HG03060 (cell line): Measurements from ENCODE around the gene OSBPL10.
"Not testable (repeated sequence)": the region's sequence is repeated elsewhere in the genome, so short reads cannot be mapped to it uniquely, and the experiment has no call there.

ENCODE experiments used
- ATAC-seq: cut with Tn5 transposase; IDR thresholded peaks from one replicate; pipeline ENCODE4 v1.9.1; 2021; ENCODE audit warnings: low read depth, moderate number of reproducible peaks; ENCODE audit not compliant: unreplicated experiment

The OSBPL10 gene

DNA sequence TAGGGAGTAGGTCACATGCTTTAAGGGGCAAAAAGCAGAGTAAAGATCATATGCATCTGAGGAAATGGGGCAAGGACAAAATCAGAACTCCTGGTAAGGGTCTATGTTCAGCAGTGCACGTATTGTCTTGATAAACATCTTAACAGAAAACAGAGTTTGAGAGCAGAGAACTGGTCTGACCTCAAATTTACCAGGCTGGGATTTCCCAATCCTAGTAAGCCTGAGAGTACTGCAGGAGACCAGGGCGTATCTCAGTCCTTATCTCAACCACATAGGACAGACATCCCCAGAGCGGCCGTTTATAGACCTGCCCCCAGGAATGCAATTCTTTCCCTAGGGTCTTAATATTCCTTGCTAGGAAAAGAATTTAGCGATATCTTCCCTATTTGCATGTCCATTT is 14.0 kb upstream of the OSBPL10 start:
- not testable (repeated sequence) for ATAC-seq

- no peak for ATAC-seq
Observed at GRCh38 chr3:31993843-31994242, 12.8 kb upstream of the OSBPL10 start.

DNA sequence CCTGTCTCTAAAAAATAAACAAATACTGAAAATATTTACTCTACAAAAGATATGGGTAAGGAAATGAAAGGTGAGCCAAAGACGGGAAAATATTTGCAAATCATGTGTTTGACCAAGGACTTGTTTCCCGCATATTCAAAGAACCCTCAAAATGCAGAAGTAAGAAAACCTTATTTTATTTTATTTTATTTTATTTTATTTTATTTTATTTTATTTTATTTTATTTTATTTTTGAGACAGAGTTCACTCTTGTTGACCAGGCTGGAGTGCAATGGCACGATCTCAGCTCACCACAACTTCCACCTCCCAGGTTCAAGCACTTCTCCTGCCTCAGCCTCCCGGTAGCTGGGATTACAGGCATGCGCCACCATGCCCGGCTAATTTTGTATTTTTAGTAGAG is 11.9 kb upstream of the OSBPL10 start:
- ATAC-seq: not testable (repeated sequence)

DNA sequence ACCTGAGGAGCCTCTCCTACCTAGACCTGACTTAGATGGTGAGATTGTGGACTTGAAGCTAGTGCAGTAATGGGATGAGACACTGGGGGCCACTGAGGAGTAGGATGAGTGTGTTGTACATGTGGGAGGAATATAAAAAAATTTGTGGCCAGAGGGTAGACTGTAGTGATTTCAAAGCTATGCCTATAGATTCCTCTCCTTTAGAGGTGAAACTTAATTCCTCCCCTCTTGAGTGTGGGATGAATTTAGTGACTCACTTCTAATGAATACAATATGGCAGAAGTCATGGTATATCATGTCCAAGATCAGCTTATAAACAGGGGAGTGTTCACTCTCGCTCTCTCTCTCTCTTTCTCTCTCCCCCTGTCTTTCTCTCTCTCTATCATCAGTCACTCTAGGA is 7.2 kb upstream of the OSBPL10 start:
- ATAC-seq: no peak

- ATAC-seq: no peak
Observed at GRCh38 chr3:31985831-31986230, 4.8 kb upstream of the OSBPL10 start.

- ATAC-seq: no peak
Observed at GRCh38 chr3:31984321-31984720, 3.3 kb upstream of the OSBPL10 start.

DNA sequence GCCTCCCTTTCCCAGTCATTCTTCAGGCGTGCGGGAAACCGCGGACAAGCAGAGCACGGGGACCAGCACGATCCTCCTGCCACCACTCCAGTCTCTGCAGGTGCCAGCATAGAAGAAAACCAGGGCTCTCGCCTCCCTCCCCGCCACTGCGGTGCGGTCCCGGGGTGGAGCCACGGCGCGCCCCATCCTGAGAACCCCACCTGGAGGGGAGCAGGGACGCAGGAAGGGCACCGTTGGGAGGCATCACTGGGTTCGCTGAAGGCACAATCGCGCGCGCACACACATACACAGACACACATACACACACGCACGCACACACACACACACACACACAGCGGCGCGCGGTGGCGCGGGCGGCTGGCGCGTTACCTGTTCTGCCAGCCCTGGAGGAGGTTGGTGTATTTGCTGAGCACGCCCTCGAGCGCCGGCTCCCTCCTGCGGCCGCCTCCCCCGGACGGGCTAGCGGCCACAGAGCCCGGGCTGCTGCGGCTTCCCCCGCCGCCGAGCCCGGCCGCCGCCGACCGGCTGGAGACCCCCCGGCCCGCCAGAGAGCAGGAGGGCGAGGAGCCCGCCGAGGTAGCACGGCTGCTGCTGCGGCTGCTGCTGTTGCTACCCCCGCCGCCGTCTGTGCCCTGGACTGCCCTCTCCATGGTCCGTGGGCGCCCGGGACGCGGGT is 394 bp downstream of the OSBPL10 start:
- no peak for ATAC-seq

- peak; percentile 61 for ATAC-seq
Observed at GRCh38 chr3:31979001-31979697, 1.9 kb downstream of the OSBPL10 start.

- ATAC-seq: no peak
Observed at GRCh38 chr3:31978553-31978952, 2.5 kb downstream of the OSBPL10 start.

- no peak for ATAC-seq
Observed at GRCh38 chr3:31977736-31978135, 3.3 kb downstream of the OSBPL10 start.

DNA sequence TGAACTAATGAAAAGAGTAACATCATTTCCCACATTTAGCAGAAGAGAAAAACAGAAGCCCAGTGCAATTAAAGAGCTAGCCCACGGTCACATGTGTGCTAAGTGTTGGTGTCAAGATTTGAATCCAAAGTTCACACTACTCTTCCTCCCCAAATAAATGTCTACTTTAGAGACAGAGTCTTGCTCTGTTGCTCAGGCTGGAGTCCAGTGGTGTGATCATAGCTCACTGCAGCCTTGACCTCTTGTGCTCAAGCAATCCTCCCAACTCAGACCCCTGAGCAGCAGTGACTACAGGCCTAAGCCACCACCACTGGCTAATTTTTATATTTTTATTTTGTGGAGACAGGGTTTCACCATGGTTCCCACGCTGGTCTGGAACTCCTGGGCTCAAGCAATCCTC is 4.8 kb downstream of the OSBPL10 start:
- no peak for ATAC-seq

GRCh38 chr3:31974964-31975363 is 6.1 kb downstream of the OSBPL10 start:
- no peak for ATAC-seq

DNA sequence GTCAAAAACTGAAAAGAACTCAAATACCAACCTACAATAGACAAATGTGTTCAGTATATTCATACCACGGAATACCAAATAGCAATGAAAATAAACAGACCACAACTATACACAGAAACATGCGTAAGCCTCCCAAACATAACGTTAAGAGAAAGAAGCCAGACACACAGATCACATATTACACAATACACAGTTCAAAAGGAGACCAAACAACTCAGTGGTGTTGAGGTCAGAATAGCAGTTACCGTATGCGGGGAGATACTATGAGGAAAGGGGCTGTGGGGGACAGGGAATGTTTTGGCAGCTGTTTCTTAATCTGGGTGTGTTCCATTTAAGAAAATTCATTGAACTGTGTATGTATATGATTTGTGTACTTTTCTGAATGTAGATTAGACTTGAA is 6.6 kb downstream of the OSBPL10 start:
- no peak for ATAC-seq

- no peak for ATAC-seq
Observed at GRCh38 chr3:31973837-31974236, 7.2 kb downstream of the OSBPL10 start.

DNA sequence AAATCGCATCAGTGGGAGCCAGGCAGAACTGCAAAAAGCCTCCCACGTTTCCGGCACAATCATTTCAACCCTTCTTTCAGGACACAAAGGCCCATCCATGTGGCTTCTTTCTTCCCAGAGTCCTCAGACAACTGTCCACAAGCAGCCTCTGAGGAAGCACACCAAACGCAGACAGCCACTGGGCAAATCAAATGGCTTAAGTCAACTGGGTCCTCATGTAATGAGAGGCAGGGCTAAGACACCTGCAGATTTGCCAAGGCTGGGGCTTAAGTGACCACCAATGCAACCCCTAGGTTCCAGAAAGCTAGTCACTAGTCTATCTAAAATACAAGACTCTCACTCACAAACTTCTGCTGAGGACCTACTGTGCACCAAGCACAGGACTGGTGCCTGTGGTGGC is 8.0 kb downstream of the OSBPL10 start:
- no peak for ATAC-seq

DNA sequence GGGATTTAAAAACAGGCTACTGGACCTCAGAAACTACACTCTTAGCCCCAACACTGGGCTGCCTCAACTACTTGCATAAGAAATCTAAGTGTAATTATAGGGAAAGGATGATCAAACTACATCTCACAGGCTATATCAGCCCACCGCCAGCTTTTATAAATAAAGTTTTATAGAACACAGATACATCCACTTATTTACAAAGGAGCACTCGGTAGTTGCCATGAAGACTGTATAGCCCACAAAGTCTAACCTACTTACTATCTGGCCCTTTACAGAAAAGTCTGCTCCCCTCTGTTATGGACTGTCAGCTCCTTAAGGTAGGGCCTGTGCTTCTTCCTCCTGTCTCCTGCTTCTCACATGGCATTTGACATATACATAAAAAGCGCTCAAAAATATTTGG is 9.5 kb downstream of the OSBPL10 start:
- no peak for ATAC-seq

DNA sequence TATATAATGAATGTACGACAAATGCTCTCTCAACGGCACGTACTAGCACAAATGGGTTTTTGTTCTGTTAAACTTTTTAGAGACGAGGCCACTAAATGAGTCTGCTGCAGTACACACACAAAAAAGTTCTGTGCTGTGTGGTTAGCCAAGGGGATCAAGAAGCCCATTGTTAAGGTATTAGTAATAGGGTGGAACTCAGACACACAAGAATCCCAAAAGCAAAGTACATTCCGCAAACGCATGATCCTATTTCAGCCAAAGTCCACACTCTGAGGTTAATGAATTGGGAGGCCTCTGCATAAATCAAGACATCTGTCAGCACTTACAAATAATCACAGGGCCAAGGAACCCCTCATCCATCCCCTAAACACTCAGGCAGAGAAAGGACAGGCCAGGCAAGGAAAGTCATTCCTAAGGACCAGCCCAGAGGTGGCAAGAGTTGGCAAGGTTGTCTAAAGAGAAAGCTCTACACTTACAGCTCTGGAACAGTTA is 12.1 kb downstream of the OSBPL10 start:
- ATAC-seq: no peak

- ATAC-seq: no peak
Observed at GRCh38 chr3:31968369-31968926, 12.6 kb downstream of the OSBPL10 start.

- no peak for ATAC-seq
Observed at GRCh38 chr3:31967592-31967991, 13.5 kb downstream of the OSBPL10 start.

GRCh38 chr3:31966978-31967591 is 14.0 kb downstream of the OSBPL10 start:
- no peak for ATAC-seq

- no peak for ATAC-seq
Observed at GRCh38 chr3:31962801-31963205, 18.3 kb downstream of the OSBPL10 start.
